H9 (cell line): Measurements from ENCODE around the gene LHFPL6. TPM values are rescaled to one million over a fixed set of nuclear protein-coding genes. Genes with fewer than 3 reads are reported as not detected.

ENCODE experiments used
- DNase-seq: peaks from one replicate; pipeline ENCODE4 v3.0.0-alpha.2; 2017
- H2AFZ ChIP-seq: one replicate; pipeline ENCODE4 v1.6.1; 2013; ENCODE audit warnings: mild to moderate bottlenecking, low read length, control low read depth, moderate library complexity
- H2AK5ac ChIP-seq: 2 replicates; pipeline ENCODE4 v1.6.1; 2013; ENCODE audit warnings: low read length, control low read depth, mixed read lengths; ENCODE audit not compliant: insufficient read length
- H2BK120ac ChIP-seq: one replicate; pipeline ENCODE4 v1.6.1; 2013; ENCODE audit warnings: low read depth, mild to moderate bottlenecking, low read length, control low read depth, inconsistent platforms; ENCODE audit not compliant: poor library complexity, severe bottlenecking
- H2BK12ac ChIP-seq: 2 replicates; pipeline ENCODE4 v1.6.1; 2013; ENCODE audit warnings: low read length, control low read depth, mixed read lengths, low read depth; ENCODE audit not compliant: insufficient read length
- H2BK15ac ChIP-seq: 2 replicates; pipeline ENCODE4 v1.6.1; 2013; ENCODE audit warnings: low read depth, low read length, control low read depth
- H2BK20ac ChIP-seq: one replicate; pipeline ENCODE4 v1.6.1; 2013; ENCODE audit warnings: low read depth, mild to moderate bottlenecking, low read length, control low read depth, inconsistent platforms; ENCODE audit not compliant: poor library complexity, severe bottlenecking
- H2BK5ac ChIP-seq: 2 replicates; pipeline ENCODE4 v1.6.1; 2013; ENCODE audit warnings: low read length, control low read depth, mixed read lengths; ENCODE audit not compliant: insufficient read length
- H3K14ac ChIP-seq: 2 replicates; pipeline ENCODE4 v1.6.1; 2013; ENCODE audit warnings: low read length, control low read depth; ENCODE audit not compliant: insufficient read depth
- H3K18ac ChIP-seq: 2 replicates; pipeline ENCODE4 v1.6.1; 2013; ENCODE audit warnings: low read depth, mild to moderate bottlenecking, mixed read lengths, low read length, control low read depth; ENCODE audit not compliant: insufficient read length
- H3K23ac ChIP-seq: 2 replicates; pipeline ENCODE4 v1.6.1; 2013; ENCODE audit warnings: low read length, control low read depth, mixed read lengths, low read depth; ENCODE audit not compliant: insufficient read length
- H3K23me2 ChIP-seq: 2 replicates; pipeline ENCODE4 v1.6.1; 2013; ENCODE audit warnings: low read depth, mild to moderate bottlenecking, mixed read lengths, low read length, control low read depth; ENCODE audit not compliant: insufficient read length, poor library complexity, severe bottlenecking
- H3K27ac ChIP-seq: 2 replicates; pipeline ENCODE4 v1.5.1; 2013; ENCODE audit warnings: low read length, control low read depth, mixed read lengths, low read depth; ENCODE audit not compliant: insufficient read length
- H3K27me3 ChIP-seq: 2 replicates; pipeline ENCODE4 v1.6.1; 2013; ENCODE audit warnings: low read length, control low read depth, inconsistent platforms; ENCODE audit not compliant: insufficient read depth
- H3K4ac ChIP-seq: 2 replicates; pipeline ENCODE4 v1.6.1; 2013; ENCODE audit warnings: low read depth, mild to moderate bottlenecking, control low read depth, inconsistent platforms, low read length, moderate library complexity
- H3K4me1 ChIP-seq: 2 replicates; pipeline ENCODE4 v1.6.1; 2013; ENCODE audit warnings: low read length, control low read depth, inconsistent platforms; ENCODE audit not compliant: insufficient read depth
- H3K4me2 ChIP-seq: 2 replicates; pipeline ENCODE4 v1.6.1; 2013; ENCODE audit warnings: low read length, control low read depth, mixed read lengths; ENCODE audit not compliant: insufficient read length, insufficient read depth
- H3K56ac ChIP-seq: 2 replicates; pipeline ENCODE4 v1.6.1; 2013; ENCODE audit warnings: low read depth, mild to moderate bottlenecking, mixed read lengths, low read length, control low read depth; ENCODE audit not compliant: insufficient read length
- H3K79me1 ChIP-seq: 2 replicates; pipeline ENCODE4 v1.6.1; 2013; ENCODE audit warnings: low read depth, mild to moderate bottlenecking, moderate library complexity, low read length, control low read depth, inconsistent platforms; ENCODE audit not compliant: insufficient read depth, poor library complexity, severe bottlenecking
- H3K79me2 ChIP-seq: 2 replicates; pipeline ENCODE4 v1.6.1; 2013; ENCODE audit warnings: low read length, control low read depth, inconsistent platforms; ENCODE audit not compliant: insufficient read depth
- H3K9ac ChIP-seq: 2 replicates; pipeline ENCODE4 v1.6.1; 2013; ENCODE audit warnings: low read length, control low read depth, mixed read lengths; ENCODE audit not compliant: insufficient read length; ENCODE audit errors: extremely low read depth
- H3K9me3 ChIP-seq: one replicate; pipeline ENCODE4 v1.6.1; 2013; ENCODE audit warnings: low read depth, low read length, inconsistent platforms; ENCODE audit not compliant: control insufficient read depth
- H3T11ph ChIP-seq: one replicate; pipeline ENCODE4 v1.6.1; 2013; ENCODE audit warnings: mild to moderate bottlenecking, low read length, control low read depth, inconsistent platforms
- H4K20me1 ChIP-seq: one replicate; pipeline ENCODE4 v1.6.1; 2013; ENCODE audit not compliant: control insufficient read depth, insufficient read length, insufficient read depth
- H4K5ac ChIP-seq: 2 replicates; pipeline ENCODE4 v1.6.1; 2013; ENCODE audit warnings: low read depth, mild to moderate bottlenecking, mixed read lengths, low read length, control low read depth; ENCODE audit not compliant: insufficient read length
- H4K8ac ChIP-seq: replicated peaks from 2 replicates; pipeline ENCODE4 v1.6.1; 2013; ENCODE audit warnings: low read length, control low read depth, mixed read lengths, low read depth; ENCODE audit not compliant: insufficient read length
- H4K91ac ChIP-seq: 2 replicates; pipeline ENCODE4 v1.6.1; 2013; ENCODE audit warnings: low read depth, mild to moderate bottlenecking, moderate library complexity, mixed read lengths, low read length, control low read depth; ENCODE audit not compliant: insufficient read length
- H3K27ac Mint-ChIP-seq, 3 experiments: 2 replicates in 2 of 3; 3 replicates in 1 of 3; pipeline ENCODE4 v1.8.0; 2020 to 2021; ENCODE audit warnings: mixed read lengths in 3 of 3, mild to moderate bottlenecking in 1 of 3, moderate library complexity in 1 of 3
- H3K27me3 Mint-ChIP-seq: 2 replicates; pipeline ENCODE4 v1.8.0; 2021; ENCODE audit warnings: low read depth, mild to moderate bottlenecking, moderate library complexity, mixed read lengths
- H3K36me3 Mint-ChIP-seq, 3 experiments: 2 replicates in 2 of 3; 3 replicates in 1 of 3; pipeline ENCODE4 v1.8.0; 2020 to 2021; ENCODE audit warnings: low read depth in 3 of 3, mixed read lengths in 3 of 3; ENCODE audit not compliant: insufficient read depth in 1 of 3
- H3K4me1 Mint-ChIP-seq, 2 experiments: 2 replicates each; pipeline ENCODE4 v1.8.0; 2020; ENCODE audit warnings: mixed read lengths in 2 of 2
- H3K4me3 Mint-ChIP-seq, 2 experiments: 2 replicates in 1 of 2; 3 replicates in 1 of 2; pipeline ENCODE4 v1.8.0; 2020 to 2021; ENCODE audit warnings: mild to moderate bottlenecking in 2 of 2, mixed read lengths in 2 of 2, moderate library complexity in 1 of 2
- H3K9me3 Mint-ChIP-seq, 2 experiments: 2 replicates in 1 of 2; 3 replicates in 1 of 2; pipeline ENCODE4 v1.8.0; 2020; ENCODE audit warnings: mild to moderate bottlenecking in 2 of 2, mixed read lengths in 2 of 2, moderate library complexity in 1 of 2
- total RNA-seq: library from RNA; stranded (reverse); gene quantifications from 2 replicates; pipeline ENCODE4 v1.2.1, GENCODE V29; 2021
- TF ChIP-seq, protein P1 (sequence below): fragments of 200-600 bp; sonication (generic); conservative IDR thresholded peaks from 3 replicates; pipeline ENCODE4 v1.8.0; 2021; ENCODE audit warnings: antibody characterized with exemption, mild to moderate bottlenecking

The LHFPL6 gene
- total RNA-seq, 1 experiment from 2014 or later, result 3.5 TPM

DNA sequence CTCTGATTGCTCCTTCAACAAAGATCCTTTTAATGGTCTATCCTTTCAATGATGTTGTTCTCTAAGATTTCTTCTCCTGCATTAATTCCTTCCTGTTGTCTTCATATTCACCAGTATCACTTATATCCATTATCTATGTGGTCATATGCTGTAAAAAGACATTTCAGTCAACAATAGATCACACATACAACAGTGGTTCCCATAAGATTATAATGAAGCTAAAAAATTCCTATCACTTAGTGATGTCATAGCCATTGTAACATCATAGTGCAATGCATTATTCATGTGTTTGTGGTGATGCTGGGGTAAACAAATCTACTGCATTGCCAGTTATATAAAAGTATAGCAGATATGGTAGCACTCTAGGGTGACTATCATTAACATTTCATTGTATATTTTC lies 266.1 kb downstream of the LHFPL6 start:
- H3K4me3 Mint-ChIP-seq, result no peak overlapping the region

More for the DNA sequence above, 266.1 kb downstream of the LHFPL6 start:
- no peak overlapping the region for H3K27ac ChIP-seq
- H2AFZ ChIP-seq, result no peak overlapping the region
- H3K79me2 ChIP-seq, result no peaks in the 10 kb centered on the region
- H4K5ac ChIP-seq, result no peak overlapping the region
- H3T11ph ChIP-seq, result no peak overlapping the region
- no peak for DNase-seq
- no peak overlapping the region for H2BK12ac ChIP-seq
- H2AK5ac ChIP-seq, result no peak overlapping the region
- TF ChIP-seq, protein P1, sequence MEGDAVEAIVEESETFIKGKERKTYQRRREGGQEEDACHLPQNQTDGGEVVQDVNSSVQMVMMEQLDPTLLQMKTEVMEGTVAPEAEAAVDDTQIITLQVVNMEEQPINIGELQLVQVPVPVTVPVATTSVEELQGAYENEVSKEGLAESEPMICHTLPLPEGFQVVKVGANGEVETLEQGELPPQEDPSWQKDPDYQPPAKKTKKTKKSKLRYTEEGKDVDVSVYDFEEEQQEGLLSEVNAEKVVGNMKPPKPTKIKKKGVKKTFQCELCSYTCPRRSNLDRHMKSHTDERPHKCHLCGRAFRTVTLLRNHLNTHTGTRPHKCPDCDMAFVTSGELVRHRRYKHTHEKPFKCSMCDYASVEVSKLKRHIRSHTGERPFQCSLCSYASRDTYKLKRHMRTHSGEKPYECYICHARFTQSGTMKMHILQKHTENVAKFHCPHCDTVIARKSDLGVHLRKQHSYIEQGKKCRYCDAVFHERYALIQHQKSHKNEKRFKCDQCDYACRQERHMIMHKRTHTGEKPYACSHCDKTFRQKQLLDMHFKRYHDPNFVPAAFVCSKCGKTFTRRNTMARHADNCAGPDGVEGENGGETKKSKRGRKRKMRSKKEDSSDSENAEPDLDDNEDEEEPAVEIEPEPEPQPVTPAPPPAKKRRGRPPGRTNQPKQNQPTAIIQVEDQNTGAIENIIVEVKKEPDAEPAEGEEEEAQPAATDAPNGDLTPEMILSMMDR, result no peak
- H3K23me2 ChIP-seq, result no peaks in the 10 kb centered on the region
- H3K23ac ChIP-seq, result no peak overlapping the region
- no peak overlapping the region for H3K18ac ChIP-seq
- no peak overlapping the region for H2BK15ac ChIP-seq
- H3K27me3 ChIP-seq, result no peaks in the 10 kb centered on the region
- no peak overlapping the region for H3K14ac ChIP-seq
- peaks cover 6 to 8% of the 10 kb centered on the region in 2 experiments for H3K4me1 Mint-ChIP-seq
- no peaks in the 10 kb centered on the region for H3K79me1 ChIP-seq
- peaks cover 13 to 19% of the 10 kb centered on the region in 2 experiments for H3K9me3 Mint-ChIP-seq
- H2BK120ac ChIP-seq, result no peak overlapping the region
- H3K9me3 ChIP-seq, result no peaks in the 10 kb centered on the region
- peaks cover 0 to 17% (median 5%) of the 10 kb centered on the region in 3 experiments; a peak in 5 of 7 replicates for H3K36me3 Mint-ChIP-seq
- no peak overlapping the region for H2BK20ac ChIP-seq
- H4K8ac ChIP-seq, result no peak overlapping the region
- peaks cover 14% of the 10 kb centered on the region for H3K27me3 Mint-ChIP-seq
- H3K4ac ChIP-seq, result no peak overlapping the region
- H3K9ac ChIP-seq, result no peak overlapping the region
- no peak overlapping the region for H4K91ac ChIP-seq
- no peak overlapping the region for H3K4me2 ChIP-seq
- no peak overlapping the region for H3K27ac Mint-ChIP-seq
- H4K20me1 ChIP-seq, result no peaks in the 10 kb centered on the region
- no peaks in the 10 kb centered on the region for H3K4me1 ChIP-seq
- no peak overlapping the region for H3K56ac ChIP-seq
- no peak overlapping the region for H2BK5ac ChIP-seq
